Suppressor macrophage treated with lipopolysaccharide for 1 hour (primary cell): ENCODE results near the gene RGMA.

Experiments
- DNase-seq, 3 donors: peaks; one replicate each; pipeline ENCODE4 v3.0.0-alpha.2; 2020 to 2022

The RGMA gene, protein sequence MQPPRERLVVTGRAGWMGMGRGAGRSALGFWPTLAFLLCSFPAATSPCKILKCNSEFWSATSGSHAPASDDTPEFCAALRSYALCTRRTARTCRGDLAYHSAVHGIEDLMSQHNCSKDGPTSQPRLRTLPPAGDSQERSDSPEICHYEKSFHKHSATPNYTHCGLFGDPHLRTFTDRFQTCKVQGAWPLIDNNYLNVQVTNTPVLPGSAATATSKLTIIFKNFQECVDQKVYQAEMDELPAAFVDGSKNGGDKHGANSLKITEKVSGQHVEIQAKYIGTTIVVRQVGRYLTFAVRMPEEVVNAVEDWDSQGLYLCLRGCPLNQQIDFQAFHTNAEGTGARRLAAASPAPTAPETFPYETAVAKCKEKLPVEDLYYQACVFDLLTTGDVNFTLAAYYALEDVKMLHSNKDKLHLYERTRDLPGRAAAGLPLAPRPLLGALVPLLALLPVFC

DNA sequence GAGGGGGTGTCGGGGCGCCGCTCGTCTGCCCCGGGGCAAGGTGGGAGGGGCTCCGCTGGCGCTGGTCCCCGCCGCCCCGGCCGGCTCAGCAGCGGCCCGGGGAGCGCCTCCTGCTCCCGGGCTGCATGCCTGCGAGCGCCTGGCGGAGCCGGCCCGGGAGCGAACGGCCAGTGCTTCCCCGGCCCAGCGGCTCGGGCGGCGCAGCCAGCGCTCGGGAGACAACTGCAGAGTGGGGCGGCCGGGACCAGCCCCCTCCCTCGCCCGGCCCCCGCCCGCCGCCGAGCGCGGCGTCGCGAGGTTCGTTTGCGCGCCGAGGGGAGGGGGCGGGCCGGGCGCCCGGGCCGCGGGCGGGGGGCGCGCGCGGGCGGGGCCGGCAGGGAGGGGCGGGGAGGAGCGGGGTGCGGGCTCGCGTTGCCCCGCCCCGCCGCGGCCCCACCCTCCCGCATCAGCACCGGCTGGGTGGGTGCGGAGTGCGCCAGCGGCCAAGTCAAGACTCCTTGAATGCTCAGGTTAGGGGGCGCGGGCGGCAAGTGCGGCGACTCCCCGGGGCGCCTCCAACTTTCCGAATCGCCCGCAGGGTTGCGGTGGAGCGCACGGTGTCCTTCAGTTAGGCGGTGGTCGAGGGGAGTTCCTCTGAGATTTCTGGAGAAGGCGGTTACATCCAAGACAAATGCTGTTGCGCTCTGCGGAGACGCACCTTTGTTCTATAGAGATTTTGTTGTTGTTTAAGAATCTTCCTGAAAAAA is at the start of gene RGMA:
TSS of gene RGMA (minus strand) at position 231 of the 746 bp plus-strand sequence. CDS start 279 bp downstream, outside the sequence.
- peak in 2 of 3 donors; percentile 23 to 47 for DNase-seq

DNA sequence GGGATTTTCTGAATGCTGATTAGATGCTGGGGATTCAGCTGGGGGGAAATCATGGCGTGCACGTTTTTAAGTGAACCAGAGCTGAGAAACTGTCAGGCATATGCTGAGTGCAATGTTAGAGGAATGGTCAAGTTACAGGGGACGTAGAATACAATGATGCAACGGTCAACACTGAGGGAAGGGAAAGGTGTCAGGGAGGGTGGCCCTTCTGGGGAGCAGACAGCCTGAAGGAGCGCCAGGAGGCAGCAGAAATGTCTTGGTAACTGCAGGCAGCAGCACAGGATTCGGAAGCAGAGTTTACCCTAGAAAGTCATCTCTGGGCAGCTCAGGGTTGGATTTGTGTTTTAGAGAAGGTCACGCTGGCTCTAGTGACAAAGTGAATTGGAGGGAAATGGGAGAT is 47.6 kb upstream of the RGMA start:
- DNase-seq, result no peak

GRCh38 chr15:93135997-93136397 is 47.0 kb upstream of the RGMA start:
- no peak for DNase-seq

GRCh38 chr15:93135459-93135858 is 46.4 kb upstream of the RGMA start:
- DNase-seq, result no peak

- DNase-seq, result no peak
Observed at GRCh38 chr15:93131485-93132095, 42.6 kb upstream of the RGMA start.

GRCh38 chr15:93129702-93130488 is 40.9 kb upstream of the RGMA start:
- no peak for DNase-seq

- no peak for DNase-seq
Observed at GRCh38 chr15:93127286-93127685, 38.3 kb upstream of the RGMA start.

DNA sequence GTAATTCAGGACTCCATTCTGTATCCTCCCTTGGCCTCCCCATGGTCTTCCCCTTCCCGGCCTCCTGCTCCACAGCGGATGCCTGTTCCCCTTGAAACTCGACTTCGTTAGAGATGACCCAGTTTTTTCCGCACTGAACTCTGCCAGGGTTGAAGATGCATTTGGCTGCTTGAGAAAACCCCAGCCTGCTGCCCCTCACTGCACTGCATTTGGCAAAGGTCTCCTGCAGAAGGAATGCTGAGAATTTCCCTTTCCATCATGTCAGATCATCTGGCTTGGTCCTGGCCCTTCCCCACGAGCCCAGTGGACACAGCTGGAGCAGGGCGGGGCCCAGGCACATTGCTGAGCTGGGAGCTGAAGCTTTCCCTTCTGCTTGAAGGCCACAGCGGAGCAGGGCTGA is 37.6 kb upstream of the RGMA start:
- DNase-seq, result no peak

GRCh38 chr15:93126148-93126547 is 37.1 kb upstream of the RGMA start:
- no peak for DNase-seq

DNA sequence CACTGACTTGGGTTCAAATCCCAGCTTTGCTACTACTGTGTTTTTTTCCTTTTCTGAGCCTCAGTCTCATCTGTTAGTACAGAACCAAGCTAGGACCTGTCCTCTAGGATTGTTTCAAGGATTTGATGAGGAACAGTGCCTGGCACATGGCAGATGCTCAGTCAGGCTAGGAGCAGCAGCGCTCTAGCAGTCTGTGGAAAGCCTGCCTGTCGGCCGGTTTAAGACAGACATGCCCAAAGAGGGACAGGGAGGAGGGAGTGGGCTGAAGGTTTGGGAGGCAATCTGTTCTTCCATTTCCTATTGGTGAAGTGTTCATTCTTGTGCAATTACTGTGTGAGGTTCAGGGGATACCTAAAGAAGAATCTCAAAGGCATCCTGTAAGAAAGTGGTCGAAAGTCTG is 35.1 kb upstream of the RGMA start:
- DNase-seq, result no peak

DNA sequence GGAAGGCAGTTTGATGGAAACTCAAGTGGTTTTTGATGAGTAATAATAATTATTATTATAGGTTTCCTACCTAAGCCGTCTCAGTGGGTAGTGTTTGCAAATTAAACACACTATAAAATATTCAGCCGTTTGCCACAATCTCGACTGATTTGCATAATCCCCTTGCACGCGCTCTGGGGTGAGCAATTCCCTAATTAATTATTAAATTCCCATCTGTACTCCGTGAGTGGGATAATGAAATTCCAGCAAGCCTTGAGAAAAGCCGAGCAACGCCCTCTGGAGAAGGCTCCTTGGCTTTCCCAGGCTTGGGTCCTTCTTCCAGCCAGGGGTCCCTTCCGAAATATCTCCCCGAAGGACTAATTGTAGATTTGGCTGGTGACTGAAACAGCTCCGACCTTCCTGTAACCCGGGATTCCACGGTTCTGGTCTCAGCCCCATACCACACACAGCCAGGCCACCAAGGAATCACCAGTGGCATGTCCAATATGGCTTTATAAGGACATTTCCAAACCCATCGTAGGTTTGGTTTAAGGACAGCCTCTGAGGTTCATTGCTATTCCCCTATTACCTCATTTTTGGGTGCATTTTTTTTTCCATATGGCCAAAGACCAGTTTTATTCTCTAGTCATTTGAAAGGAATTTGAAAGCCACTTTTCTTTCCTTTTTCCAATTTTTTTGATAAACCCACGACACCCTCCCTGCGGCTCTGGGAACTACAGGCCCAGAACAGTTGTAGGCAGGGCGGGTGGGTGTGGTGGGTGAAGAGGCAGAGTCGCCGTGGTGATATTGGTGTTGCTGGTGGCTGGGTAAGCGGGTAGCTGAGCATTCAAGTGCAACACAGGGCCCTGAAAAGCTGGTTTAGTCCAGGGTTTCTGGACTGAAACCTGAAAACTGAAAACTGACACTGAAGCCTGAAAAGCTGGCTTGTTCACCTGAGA is 33.2 kb upstream of the RGMA start:
- DNase-seq, result no peak

- DNase-seq, result no peak
Observed at GRCh38 chr15:93121107-93121506, 32.1 kb upstream of the RGMA start.

- no peak for DNase-seq
Observed at GRCh38 chr15:93118904-93119303, 29.9 kb upstream of the RGMA start.

DNA sequence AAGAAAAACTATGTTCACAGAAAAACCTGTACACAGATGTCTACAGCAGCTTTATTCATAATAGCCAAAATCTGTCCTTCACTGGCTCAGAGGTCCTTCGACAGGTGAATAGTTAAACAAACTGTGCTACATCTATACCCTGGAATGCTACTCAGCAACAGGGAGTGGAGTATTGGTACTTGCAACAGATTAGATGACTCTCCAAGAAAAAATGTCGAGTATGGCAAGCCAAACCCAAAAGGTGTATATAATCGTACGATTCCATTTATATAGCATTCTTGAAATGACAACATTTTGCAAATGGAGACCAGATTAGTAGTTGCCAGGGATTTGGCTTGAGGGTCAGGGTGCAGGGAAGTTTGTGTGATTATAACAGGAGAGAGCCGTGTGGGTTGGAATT is 22.4 kb upstream of the RGMA start:
- no peak for DNase-seq

- peak in 2 of 3 donors; percentile 10 to 34 for DNase-seq
Observed at GRCh38 chr15:93110502-93111040, 21.6 kb upstream of the RGMA start.

- no peak for DNase-seq
Observed at GRCh38 chr15:93109336-93110102, 20.5 kb upstream of the RGMA start.

DNA sequence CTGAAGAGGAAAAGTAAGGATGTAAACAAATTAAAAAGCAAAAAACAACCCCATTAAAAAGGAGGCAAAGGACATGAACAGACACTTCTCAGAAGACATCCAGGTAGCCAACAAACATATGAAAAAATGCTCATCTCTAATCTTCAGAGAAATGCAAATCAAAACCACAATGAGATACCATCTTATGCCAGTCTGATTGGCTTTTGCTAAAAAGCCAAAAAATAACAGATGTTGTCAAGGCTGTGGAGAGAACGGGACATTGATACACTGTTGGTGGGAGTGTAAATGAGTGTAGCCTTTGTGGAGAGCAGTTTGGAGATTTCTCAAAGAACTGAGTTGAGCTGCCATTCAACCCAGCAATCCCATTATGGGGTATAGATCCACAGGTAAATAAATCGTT is 18.6 kb upstream of the RGMA start:
- no peak for DNase-seq

DNA sequence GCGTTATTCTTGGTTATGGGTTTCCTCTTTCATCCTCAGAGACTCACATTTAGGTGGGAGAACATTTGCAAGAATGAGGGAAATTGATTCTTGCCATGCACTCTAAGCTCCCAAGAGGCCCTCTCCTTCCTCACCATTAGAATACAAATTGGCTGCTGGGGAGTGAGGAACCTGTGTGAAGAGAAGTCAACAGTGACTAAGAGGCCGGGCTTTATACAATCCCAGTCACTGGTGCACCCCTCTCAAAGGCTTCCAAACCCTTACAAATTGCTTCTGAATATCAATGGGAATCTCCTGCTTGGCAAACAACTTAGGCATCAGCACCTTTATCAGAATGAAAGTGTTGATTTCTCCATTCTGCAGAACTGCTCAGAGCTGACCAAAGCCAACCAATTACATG is 16.5 kb upstream of the RGMA start:
- DNase-seq, result no peak

GRCh38 chr15:93103823-93104222 is 14.8 kb upstream of the RGMA start:
- no peak for DNase-seq

- DNase-seq, result no peak
Observed at GRCh38 chr15:93102211-93102610, 13.2 kb upstream of the RGMA start.

GRCh38 chr15:93093765-93094164 is 4.8 kb upstream of the RGMA start:
- DNase-seq, result no peak
